Measurements from ENCODE around the gene NFKBIE. TPM values are rescaled to one million over a fixed set of nuclear protein-coding genes. Genes with fewer than 3 reads are reported as not detected.

NFKBIE gene
- total and polyA plus RNA-seq, 2 of the 13 experiments (the other 11 are each of a cell fraction or from before 2014, with no cell fraction given): 6.7 to 14.5 TPM

DNA sequence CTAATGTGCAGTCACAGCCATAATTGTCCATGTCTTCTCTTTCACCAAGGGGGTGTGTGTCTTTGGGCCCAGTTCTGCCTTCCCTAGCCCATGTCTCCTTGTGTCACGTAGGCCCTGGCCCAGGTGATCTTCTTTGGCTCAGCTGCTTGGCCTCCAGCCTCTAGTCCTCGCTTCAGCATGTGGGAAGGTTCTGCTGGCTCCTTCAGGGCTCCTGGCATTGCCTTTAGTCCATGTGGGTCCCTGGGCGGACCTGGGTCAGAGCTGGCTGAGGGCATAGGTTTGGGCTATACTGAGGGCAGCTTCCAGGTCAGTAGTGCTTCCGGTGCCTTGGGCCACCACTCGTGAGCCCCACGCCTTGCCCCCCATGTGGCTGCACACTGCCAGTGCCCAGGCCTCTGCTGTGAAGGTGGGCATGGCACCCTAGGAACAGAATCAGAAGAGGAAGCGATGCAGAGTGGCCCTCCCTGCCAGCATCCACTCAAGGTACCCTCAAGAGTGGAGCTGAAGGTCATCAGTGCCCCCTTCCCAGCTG is 35.0 kb upstream of the NFKBIE start:
- no peak for TF ChIP-seq ZNF768 (CRISPR knock-in tag; IDR thresholded peaks at IDR 0.05)
- TF ChIP-seq, protein P1, sequence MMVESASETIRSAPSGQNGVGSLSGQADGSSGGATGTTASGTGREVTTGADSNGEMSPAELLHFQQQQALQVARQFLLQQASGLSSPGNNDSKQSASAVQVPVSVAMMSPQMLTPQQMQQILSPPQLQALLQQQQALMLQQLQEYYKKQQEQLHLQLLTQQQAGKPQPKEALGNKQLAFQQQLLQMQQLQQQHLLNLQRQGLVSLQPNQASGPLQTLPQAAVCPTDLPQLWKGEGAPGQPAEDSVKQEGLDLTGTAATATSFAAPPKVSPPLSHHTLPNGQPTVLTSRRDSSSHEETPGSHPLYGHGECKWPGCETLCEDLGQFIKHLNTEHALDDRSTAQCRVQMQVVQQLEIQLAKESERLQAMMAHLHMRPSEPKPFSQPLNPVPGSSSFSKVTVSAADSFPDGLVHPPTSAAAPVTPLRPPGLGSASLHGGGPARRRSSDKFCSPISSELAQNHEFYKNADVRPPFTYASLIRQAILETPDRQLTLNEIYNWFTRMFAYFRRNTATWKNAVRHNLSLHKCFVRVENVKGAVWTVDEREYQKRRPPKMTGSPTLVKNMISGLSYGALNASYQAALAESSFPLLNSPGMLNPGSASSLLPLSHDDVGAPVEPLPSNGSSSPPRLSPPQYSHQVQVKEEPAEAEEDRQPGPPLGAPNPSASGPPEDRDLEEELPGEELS (CRISPR knock-in tag; IDR thresholded peaks at IDR 0.05): no peak
- no peak for TF ChIP-seq KDM1A (CRISPR knock-in tag; IDR thresholded peaks at IDR 0.05)
- TF ChIP-seq, protein P2, sequence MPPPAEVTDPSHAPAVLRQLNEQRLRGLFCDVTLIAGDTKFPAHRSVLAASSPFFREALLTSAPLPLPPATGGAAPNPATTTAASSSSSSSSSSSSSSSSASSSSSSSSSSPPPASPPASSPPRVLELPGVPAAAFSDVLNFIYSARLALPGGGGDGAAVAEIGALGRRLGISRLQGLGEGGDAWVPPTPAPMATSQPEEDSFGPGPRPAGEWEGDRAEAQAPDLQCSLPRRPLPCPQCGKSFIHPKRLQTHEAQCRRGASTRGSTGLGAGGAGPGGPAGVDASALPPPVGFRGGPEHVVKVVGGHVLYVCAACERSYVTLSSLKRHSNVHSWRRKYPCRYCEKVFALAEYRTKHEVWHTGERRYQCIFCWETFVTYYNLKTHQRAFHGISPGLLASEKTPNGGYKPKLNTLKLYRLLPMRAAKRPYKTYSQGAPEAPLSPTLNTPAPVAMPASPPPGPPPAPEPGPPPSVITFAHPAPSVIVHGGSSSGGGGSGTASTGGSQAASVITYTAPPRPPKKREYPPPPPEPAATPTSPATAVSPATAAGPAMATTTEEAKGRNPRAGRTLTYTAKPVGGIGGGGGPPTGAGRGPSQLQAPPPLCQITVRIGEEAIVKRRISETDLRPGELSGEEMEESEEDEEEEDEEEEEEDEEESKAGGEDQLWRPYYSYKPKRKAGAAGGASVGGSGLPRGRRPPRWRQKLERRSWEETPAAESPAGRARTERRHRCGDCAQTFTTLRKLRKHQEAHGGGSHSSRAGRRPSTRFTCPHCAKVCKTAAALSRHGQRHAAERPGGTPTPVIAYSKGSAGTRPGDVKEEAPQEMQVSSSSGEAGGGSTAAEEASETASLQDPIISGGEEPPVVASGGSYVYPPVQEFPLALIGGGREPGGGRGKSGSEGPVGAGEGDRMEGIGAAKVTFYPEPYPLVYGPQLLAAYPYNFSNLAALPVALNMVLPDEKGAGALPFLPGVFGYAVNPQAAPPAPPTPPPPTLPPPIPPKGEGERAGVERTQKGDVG (CRISPR knock-in tag; IDR thresholded peaks at IDR 0.05; ENCODE audit: borderline replicate concordance): no peak
- Histone ChIP-seq H2AFZ (ENCODE audit: low read length) (no peak overlapping the region), H3K27ac (ENCODE audit: extremely low read length, insufficient read depth, low read length) (no peak overlapping the region), H3K27me3 (ENCODE audit: control insufficient read depth in 1 of 2, insufficient read depth in 2 of 2, low read length in 2 of 2) (peaks cover 0 to 6% of the 10 kb centered on the region in 2 experiments; a peak in 1 of 5 replicates), H3K36me3 (replicated peaks in 1 of 2; ENCODE audit: control insufficient read depth in 1 of 2, insufficient read depth in 2 of 2, low read length in 2 of 2) (peaks cover 38 to 42% of the 10 kb centered on the region in 2 experiments), H3K4me1 (ENCODE audit: insufficient read depth, low read length) (no peaks in the 10 kb centered on the region), H3K9ac (ENCODE audit: insufficient read depth, low read depth, low read length) (no peak overlapping the region), H3K9me3 (ENCODE audit: low read length) (no peaks in the 10 kb centered on the region), H4K20me1 (ENCODE audit: insufficient read depth, low read length) (no peaks in the 10 kb centered on the region), H3K4me3 (replicated peaks in 1 of 3; ENCODE audit: insufficient read depth in 1 of 3, low read depth in 2 of 3, low read length in 3 of 3) (no peak overlapping the region), H3K4me2 (ENCODE audit: low read depth, low read length) (no peak overlapping the region), H3K79me2 (ENCODE audit: insufficient read depth, low read length) (no peaks in the 10 kb centered on the region)
- no peak for FAIRE-seq
- CTCF ChIA-PET (ENCODE audit: low intra/inter-chr PET ratio, low total read pairs): no interaction called here
- no TSS peak for BruUV-seq (replicated peaks)
- 86% methylated on average over 7 of the region's 7 CpGs for WGBS (ENCODE audit: low lambda C conversion rate)
- no peak for ATAC-seq
- intact Hi-C loops (cut with micrococcal nuclease; ENCODE audit: unreplicated experiment): no loop called here
- DNase-seq (ENCODE audit: low spot score): no peak
- in situ Hi-C loops (cut with HindIII; ENCODE audit: extremely low pct_ligation_motif_present, low pct_unique_long_range_greater_than_20kb): no loop called here
- POLR2A ChIA-PET: interaction anchor here (0.5 kb wide), 1 partner anchor 595 kb away, joined by 3 read pairs; no protein-coding TSS in a partner anchor

Data from HepG2 (cell line).